Measurements from ENCODE around the gene IL3RA. TPM values are rescaled to one million over a fixed set of nuclear protein-coding genes. Genes with fewer than 3 reads are reported as not detected.

Gene IL3RA
- polyA plus RNA-seq, 1 of the 3 experiments (the other 2 are of a cell fraction): not detected

DNA sequence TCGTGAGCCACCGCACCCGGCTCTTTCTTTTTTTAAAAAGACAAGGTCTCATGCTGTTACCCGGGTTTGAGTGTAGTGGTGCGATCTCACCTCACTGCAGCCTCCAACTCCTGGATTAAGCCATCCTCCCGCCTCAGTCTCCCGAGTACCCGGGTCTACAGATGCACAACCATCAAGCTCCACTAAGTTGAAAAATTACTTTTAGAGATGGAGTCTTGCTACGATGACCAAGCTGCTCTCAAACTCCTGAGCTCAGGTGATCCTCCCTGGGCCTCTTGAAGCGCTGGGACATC lies 53.4 kb downstream of the IL3RA start:
- ChIA-PET CTCF (no interaction called here), POLR2A (no interaction called here)
- no peak overlapping the region for H3K27ac ChIP-seq (ENCODE audit: low read depth in 2 of 2, low read length in 1 of 2)
- H3K9me2 ChIP-seq: no peaks in the 10 kb centered on the region
- H3K4me2 ChIP-seq: peak overlapping the region; percentile 99
- peaks cover 7 to 21% of the 10 kb centered on the region in 2 experiments; a peak in 2 of 4 replicates for H3K4me1 ChIP-seq (ENCODE audit: control insufficient read depth in 1 of 2, insufficient read depth in 2 of 2, low read depth in 1 of 2, low read length in 1 of 2)
- H3K79me2 ChIP-seq (ENCODE audit: insufficient read depth): peaks cover 69% of the 10 kb centered on the region
- no peaks in the 10 kb centered on the region for H3K9me3 ChIP-seq
- no peaks in the 10 kb centered on the region for H3K27me3 ChIP-seq (ENCODE audit: insufficient read depth)
- no peak overlapping the region for H3K4me3 ChIP-seq (ENCODE audit: low read depth in 2 of 2, low read length in 1 of 2)
- H3F3A ChIP-seq (replicated peaks; ENCODE audit: insufficient read depth): peaks cover 26% of the 10 kb centered on the region
- 91% methylated on average over 10 of the region's 10 CpGs for WGBS (ENCODE audit: low lambda C conversion rate)
- H4K20me1 ChIP-seq (ENCODE audit: insufficient read depth): peaks cover 65% of the 10 kb centered on the region
- H2AFZ ChIP-seq (ENCODE audit: low read depth): no peak overlapping the region
- H3K9ac ChIP-seq: peak overlapping the region; percentile 96; the same call in 1 of the 2 replicates
- TF ChIP-seq SMC3 (IDR thresholded peaks at IDR 0.05; ENCODE audit: low read depth, low read length) (no peak), CHD2 (IDR thresholded peaks at IDR 0.05; ENCODE audit: low read length, partially characterized antibody) (no peak), RFX5 (IDR thresholded peaks at IDR 0.05; ENCODE audit: low read length) (no peak), NFIC (IDR thresholded peaks at IDR 0.05; ENCODE audit: borderline replicate concordance) (no peak), POLR2AphosphoS5 (IDR thresholded peaks at IDR 0.05; ENCODE audit: low read depth, low read length) (no peak), JUND (IDR thresholded peaks at IDR 0.05) (no peak), TCF12 (IDR thresholded peaks at IDR 0.05) (no peak), FOSL2 (IDR thresholded peaks at IDR 0.05; ENCODE audit: borderline replicate concordance, low read depth) (no peak), ELF1 (IDR thresholded peaks at IDR 0.05) (no peak), RCOR1 (IDR thresholded peaks at IDR 0.05; ENCODE audit: low read length) (no peak), MXI1 (IDR thresholded peaks at IDR 0.05; ENCODE audit: low read depth, low read length) (no peak), NRF1 (IDR thresholded peaks at IDR 0.05; ENCODE audit: low read depth, low read length) (no peak), EP300 (IDR thresholded peaks at IDR 0.05; ENCODE audit: borderline replicate concordance in 1 of 2, low read depth in 1 of 2, low read length in 1 of 2) (no peak)
- TF ChIP-seq, protein P1, sequence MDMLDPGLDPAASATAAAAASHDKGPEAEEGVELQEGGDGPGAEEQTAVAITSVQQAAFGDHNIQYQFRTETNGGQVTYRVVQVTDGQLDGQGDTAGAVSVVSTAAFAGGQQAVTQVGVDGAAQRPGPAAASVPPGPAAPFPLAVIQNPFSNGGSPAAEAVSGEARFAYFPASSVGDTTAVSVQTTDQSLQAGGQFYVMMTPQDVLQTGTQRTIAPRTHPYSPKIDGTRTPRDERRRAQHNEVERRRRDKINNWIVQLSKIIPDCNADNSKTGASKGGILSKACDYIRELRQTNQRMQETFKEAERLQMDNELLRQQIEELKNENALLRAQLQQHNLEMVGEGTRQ (IDR thresholded peaks at IDR 0.05; ENCODE audit: borderline replicate concordance, low read depth, low read length): no peak
- TF ChIP-seq, protein P2, sequence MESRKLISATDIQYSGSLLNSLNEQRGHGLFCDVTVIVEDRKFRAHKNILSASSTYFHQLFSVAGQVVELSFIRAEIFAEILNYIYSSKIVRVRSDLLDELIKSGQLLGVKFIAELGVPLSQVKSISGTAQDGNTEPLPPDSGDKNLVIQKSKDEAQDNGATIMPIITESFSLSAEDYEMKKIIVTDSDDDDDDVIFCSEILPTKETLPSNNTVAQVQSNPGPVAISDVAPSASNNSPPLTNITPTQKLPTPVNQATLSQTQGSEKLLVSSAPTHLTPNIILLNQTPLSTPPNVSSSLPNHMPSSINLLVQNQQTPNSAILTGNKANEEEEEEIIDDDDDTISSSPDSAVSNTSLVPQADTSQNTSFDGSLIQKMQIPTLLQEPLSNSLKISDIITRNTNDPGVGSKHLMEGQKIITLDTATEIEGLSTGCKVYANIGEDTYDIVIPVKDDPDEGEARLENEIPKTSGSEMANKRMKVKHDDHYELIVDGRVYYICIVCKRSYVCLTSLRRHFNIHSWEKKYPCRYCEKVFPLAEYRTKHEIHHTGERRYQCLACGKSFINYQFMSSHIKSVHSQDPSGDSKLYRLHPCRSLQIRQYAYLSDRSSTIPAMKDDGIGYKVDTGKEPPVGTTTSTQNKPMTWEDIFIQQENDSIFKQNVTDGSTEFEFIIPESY (IDR thresholded peaks at IDR 0.05; ENCODE audit: borderline replicate concordance, low read depth): no peak
- TF ChIP-seq, protein P3, sequence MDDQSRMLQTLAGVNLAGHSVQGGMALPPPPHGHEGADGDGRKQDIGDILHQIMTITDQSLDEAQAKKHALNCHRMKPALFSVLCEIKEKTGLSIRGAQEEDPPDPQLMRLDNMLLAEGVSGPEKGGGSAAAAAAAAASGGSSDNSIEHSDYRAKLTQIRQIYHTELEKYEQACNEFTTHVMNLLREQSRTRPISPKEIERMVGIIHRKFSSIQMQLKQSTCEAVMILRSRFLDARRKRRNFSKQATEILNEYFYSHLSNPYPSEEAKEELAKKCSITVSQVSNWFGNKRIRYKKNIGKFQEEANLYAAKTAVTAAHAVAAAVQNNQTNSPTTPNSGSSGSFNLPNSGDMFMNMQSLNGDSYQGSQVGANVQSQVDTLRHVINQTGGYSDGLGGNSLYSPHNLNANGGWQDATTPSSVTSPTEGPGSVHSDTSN (IDR thresholded peaks at IDR 0.05): no peak
- TF ChIP-seq, protein P4, sequence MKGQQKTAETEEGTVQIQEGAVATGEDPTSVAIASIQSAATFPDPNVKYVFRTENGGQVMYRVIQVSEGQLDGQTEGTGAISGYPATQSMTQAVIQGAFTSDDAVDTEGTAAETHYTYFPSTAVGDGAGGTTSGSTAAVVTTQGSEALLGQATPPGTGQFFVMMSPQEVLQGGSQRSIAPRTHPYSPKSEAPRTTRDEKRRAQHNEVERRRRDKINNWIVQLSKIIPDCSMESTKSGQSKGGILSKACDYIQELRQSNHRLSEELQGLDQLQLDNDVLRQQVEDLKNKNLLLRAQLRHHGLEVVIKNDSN (IDR thresholded peaks at IDR 0.05; ENCODE audit: borderline replicate concordance, low read depth): no peak
- TF ChIP-seq, protein P5, sequence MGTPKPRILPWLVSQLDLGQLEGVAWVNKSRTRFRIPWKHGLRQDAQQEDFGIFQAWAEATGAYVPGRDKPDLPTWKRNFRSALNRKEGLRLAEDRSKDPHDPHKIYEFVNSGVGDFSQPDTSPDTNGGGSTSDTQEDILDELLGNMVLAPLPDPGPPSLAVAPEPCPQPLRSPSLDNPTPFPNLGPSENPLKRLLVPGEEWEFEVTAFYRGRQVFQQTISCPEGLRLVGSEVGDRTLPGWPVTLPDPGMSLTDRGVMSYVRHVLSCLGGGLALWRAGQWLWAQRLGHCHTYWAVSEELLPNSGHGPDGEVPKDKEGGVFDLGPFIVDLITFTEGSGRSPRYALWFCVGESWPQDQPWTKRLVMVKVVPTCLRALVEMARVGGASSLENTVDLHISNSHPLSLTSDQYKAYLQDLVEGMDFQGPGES (IDR thresholded peaks at IDR 0.05; ENCODE audit: low read depth, low read length): no peak
- TF ChIP-seq, protein P6, sequence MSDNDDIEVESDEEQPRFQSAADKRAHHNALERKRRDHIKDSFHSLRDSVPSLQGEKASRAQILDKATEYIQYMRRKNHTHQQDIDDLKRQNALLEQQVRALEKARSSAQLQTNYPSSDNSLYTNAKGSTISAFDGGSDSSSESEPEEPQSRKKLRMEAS (IDR thresholded peaks at IDR 0.05; ENCODE audit: low read depth): no peak
- peaks cover 48 to 60% of the 10 kb centered on the region in 2 experiments for H3K36me3 ChIP-seq (replicated peaks in 1 of 2; ENCODE audit: control insufficient read depth in 1 of 2, insufficient read depth in 2 of 2, low read length in 1 of 2)
- DNase-seq: no peak

Data from SK-N-SH (cell line).